Nephron (organoid): ENCODE results near the gene MIAT.

Experiments
- H3K27ac Mint-ChIP-seq, 3 experiments: 2 replicates each; pipeline ENCODE4 v1.8.0; 2020; ENCODE audit warnings: mixed read lengths in 3 of 3, mild to moderate bottlenecking in 2 of 3, moderate library complexity in 1 of 3
- H3K27me3 Mint-ChIP-seq: 2 replicates; pipeline ENCODE4 v1.8.0; 2021; ENCODE audit warnings: low read depth, mild to moderate bottlenecking, moderate library complexity, mixed read lengths
- H3K36me3 Mint-ChIP-seq: 2 replicates; pipeline ENCODE4 v1.8.0; 2020; ENCODE audit warnings: low read depth, mixed read lengths
- H3K4me1 Mint-ChIP-seq: 2 replicates; pipeline ENCODE4 v1.8.0; 2020; ENCODE audit warnings: mixed read lengths
- H3K4me3 Mint-ChIP-seq, 3 experiments: 2 replicates each; pipeline ENCODE4 v1.8.0; 2020; ENCODE audit warnings: mild to moderate bottlenecking in 3 of 3, mixed read lengths in 3 of 3, moderate library complexity in 2 of 3
- H3K9me3 Mint-ChIP-seq: 2 replicates; pipeline ENCODE4 v1.8.0; 2020; ENCODE audit warnings: mixed read lengths
- TF ChIP-seq, protein P1 (sequence below), 3 experiments: fragments of 200-600 bp; sonication (generic); IDR thresholded peaks; one replicate each; pipeline ENCODE4 v1.5.0; 2021; ENCODE audit warnings: antibody characterized with exemption in 3 of 3; ENCODE audit not compliant: unreplicated experiment in 3 of 3

Gene MIAT

DNA sequence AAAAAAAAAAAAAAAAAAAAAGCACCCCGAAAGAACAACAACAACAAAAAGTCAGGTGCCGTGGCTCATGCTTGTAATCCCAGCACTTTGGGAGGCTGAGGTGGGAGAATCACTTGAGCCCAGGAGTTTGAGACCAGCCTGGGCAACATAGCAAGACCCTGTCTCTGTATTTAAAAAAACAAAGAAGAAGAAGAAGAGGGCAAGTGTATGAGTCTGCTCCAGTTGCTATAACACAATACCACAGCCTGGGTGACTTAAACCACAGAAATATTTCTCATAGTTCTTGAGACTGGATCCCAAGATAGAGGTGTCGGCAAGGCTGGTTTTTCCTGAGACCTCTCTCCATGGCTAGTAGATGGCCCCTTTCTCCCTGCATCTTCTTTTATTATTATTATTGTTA is 23.2 kb upstream of the MIAT start:
- Mint-ChIP-seq H3K27me3 (peaks cover 7% of the 10 kb centered on the region), H3K4me1 (no peaks in the 10 kb centered on the region), H3K9me3 (peaks cover 5% of the 10 kb centered on the region), H3K36me3 (no peaks in the 10 kb centered on the region), H3K27ac (no peak overlapping the region), H3K4me3 (no peak overlapping the region)
- TF ChIP-seq, protein P1, sequence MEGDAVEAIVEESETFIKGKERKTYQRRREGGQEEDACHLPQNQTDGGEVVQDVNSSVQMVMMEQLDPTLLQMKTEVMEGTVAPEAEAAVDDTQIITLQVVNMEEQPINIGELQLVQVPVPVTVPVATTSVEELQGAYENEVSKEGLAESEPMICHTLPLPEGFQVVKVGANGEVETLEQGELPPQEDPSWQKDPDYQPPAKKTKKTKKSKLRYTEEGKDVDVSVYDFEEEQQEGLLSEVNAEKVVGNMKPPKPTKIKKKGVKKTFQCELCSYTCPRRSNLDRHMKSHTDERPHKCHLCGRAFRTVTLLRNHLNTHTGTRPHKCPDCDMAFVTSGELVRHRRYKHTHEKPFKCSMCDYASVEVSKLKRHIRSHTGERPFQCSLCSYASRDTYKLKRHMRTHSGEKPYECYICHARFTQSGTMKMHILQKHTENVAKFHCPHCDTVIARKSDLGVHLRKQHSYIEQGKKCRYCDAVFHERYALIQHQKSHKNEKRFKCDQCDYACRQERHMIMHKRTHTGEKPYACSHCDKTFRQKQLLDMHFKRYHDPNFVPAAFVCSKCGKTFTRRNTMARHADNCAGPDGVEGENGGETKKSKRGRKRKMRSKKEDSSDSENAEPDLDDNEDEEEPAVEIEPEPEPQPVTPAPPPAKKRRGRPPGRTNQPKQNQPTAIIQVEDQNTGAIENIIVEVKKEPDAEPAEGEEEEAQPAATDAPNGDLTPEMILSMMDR (IDR thresholded peaks at IDR 0.05; ENCODE audit: unreplicated experiment in 3 of 3) = no peak

DNA sequence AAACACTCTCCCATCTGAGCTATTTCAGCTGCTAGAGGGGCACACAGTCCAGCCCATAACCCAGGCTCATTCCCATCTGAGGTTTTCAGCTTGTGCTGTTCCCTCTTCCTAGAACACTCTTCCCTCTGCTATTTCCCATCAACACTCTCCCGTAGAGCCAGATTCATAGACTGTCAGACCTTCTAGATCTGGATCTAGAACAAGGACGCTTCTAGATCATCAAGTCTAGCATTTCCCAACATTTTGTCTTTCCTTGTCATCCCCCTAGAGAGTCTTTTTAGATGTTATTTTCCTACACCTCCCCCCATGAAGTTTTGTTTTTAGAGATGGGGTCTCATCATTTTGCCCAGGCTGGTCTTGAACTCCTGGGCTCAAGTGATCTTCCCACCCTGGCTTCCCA is 22.3 kb upstream of the MIAT start:
- Mint-ChIP-seq H3K36me3 (no peaks in the 10 kb centered on the region), H3K27ac (no peak overlapping the region), H3K4me1 (no peaks in the 10 kb centered on the region), H3K27me3 (peaks cover 7% of the 10 kb centered on the region), H3K9me3 (peaks cover 5% of the 10 kb centered on the region), H3K4me3 (no peak overlapping the region)
- TF ChIP-seq, protein P1 (IDR thresholded peaks at IDR 0.05; ENCODE audit: unreplicated experiment in 3 of 3) = no peak

DNA sequence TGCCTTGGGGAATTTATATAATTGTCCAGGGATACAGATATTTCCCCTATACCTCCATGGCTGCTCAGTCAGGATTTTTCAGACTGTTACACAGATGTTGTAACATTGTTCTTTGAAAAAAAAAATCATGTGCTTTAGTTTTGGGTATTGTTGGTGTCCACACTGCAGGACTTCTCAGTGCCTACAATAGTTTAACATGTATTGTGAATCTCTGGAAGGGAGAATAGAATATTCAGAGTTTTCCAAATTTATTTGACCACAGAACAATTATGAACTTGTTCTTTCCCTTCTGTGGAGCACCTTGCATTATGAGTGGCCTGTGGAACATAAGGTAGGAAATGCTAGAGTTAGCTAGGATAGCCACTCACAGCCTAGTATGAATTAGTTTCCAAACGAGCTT is 21.1 kb upstream of the MIAT start:
- TF ChIP-seq, protein P1 (IDR thresholded peaks at IDR 0.05; ENCODE audit: unreplicated experiment in 3 of 3) = no peak
- no peaks in the 10 kb centered on the region for H3K4me1 Mint-ChIP-seq
- H3K27ac Mint-ChIP-seq = no peak overlapping the region
- H3K36me3 Mint-ChIP-seq = no peaks in the 10 kb centered on the region
- no peak overlapping the region for H3K4me3 Mint-ChIP-seq
- peaks cover 7% of the 10 kb centered on the region for H3K27me3 Mint-ChIP-seq
- H3K9me3 Mint-ChIP-seq = peaks cover 5% of the 10 kb centered on the region

DNA sequence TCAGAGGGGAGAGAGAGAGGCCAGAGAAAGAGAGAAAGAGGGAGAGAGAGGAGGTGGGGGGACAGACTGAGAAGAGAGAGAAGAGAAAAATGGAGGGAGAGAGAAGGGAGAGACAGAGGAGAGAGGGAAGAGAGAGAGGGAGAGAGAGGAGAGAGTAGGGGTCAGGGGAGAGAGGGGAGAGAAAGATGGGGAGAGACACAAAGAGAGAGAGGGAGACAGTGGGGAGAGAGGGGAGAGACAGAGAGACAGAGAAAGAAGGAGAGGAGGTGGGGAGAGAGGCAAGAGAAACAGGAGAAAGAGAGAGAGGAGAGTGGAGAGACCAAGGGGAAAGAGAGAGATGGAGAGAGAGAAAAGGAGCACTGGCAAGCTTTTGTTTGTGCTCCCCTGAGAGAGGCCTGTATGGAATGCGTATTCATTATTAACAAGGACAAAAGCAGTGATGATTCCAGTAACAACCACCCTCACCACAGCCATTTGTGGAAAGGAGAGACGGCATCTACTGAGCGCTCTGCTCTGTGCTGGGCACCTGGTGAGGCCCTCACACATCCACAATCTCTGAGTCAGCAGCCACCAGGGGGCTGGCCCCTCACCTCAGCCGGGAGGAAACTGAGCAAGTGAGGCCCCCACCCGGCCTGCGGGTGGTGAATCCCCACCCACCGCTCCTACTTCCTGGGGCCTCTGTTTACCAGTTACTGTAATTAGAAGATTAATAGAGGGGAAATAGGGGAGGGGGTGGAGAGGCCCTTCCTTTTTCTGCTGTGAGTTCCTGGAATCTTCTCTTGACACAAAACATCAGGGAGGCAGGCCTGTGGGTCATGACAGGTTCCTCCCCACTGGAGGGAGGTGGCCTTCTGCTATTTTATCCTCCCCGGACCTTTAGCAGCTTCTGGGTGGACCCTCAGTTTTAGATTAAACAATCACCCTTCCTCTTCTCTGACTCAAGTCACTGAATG is 14.6 kb upstream of the MIAT start:
- H3K27ac Mint-ChIP-seq = peak overlapping the region in 2 of 3 experiments; percentile 42 to 55
- H3K4me1 Mint-ChIP-seq = peaks cover 30% of the 10 kb centered on the region
- TF ChIP-seq, protein P1 (IDR thresholded peaks at IDR 0.05; ENCODE audit: unreplicated experiment in 3 of 3) = no peak
- peak overlapping the region in 1 of 3 experiments; percentile 9 for H3K4me3 Mint-ChIP-seq
- H3K27me3 Mint-ChIP-seq = peaks cover 21% of the 10 kb centered on the region
- H3K36me3 Mint-ChIP-seq = no peaks in the 10 kb centered on the region
- H3K9me3 Mint-ChIP-seq = no peaks in the 10 kb centered on the region

DNA sequence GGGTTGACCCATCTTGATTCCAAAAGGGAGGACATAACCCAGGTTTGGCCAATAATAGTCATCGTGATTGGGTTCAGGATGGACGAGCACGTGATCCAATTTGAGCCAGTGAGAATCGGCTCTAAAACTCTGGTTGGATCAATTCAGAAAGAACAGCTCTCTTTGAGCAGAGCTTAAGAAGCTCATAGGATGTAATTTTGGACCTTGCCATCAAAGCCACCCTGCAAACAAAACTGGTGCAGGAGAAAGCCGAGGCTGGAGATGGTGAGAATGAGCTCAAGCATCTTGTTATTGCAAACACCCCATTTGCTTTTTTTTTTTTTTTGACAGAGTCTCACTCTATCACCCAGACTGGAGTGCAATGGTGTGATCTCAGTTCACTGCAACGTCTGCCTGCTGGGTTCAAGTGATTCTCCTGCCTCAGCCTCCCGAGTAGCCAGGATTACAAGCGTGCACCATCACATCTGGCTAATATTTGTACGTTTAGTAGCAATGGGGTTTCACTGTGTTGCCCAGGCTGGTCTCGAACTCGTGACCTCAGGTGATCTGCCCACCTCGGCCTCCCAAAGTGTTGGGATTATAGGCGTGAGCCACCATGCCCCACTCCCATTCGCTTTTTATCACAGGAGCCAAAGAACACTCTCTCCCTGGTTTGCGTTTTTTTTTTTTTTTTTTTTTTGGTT is 13.8 kb upstream of the MIAT start:
- Mint-ChIP-seq H3K9me3 (no peaks in the 10 kb centered on the region), H3K36me3 (no peaks in the 10 kb centered on the region), H3K4me3 (no peak overlapping the region), H3K27ac (no peak overlapping the region), H3K4me1 (peaks cover 39% of the 10 kb centered on the region), H3K27me3 (peaks cover 24% of the 10 kb centered on the region)
- TF ChIP-seq, protein P1 (IDR thresholded peaks at IDR 0.05; ENCODE audit: unreplicated experiment in 3 of 3) = no peak
